ENCODE data around the gene C2CD2. TPM values are rescaled to one million over a fixed set of nuclear protein-coding genes. Genes with fewer than 3 reads are reported as not detected.
"Not testable (repeated sequence)": the region's sequence is repeated elsewhere in the genome, so short reads cannot be mapped to it uniquely, and the experiment has no call there.

C2CD2 gene
- total and polyA plus RNA-seq, 8 donors: 18.3 to 24.1 (median 19.6) TPM

DNA sequence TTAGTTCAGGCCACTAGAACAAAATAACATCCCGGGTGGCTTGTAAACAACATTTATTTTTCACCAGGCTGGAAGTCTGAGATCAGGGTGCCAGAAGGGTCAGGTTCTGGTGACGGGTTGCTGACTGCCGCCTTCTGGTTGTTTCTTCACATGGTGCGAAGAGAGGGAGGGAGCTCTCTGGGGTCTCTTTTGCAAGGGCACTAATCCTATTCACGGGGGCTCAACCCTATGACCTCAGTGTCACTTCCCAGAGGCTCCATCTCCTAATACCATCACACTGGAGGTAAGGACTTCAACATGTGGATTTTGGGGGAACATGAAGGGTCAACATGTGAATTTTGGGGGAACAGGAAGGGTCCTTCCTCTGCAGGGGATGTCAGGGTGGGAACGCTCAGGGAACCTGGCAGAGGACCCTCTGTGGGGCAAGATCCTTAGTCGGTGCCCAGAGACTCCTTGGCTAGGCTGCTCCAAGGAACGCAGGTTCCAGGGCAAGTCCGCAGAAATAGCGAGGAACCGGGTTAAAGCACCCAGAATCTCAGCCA lies 8.7 kb upstream of the C2CD2 start:
- ATAC-seq (no peak), DNase-seq (no peak)
- H3K4me1 ChIP-seq: peaks cover 0 to 8% of the 10 kb centered on the region in 2 donors
- intact Hi-C loops (cut with DNase I): no loop called here
- TF ChIP-seq, protein P1, sequence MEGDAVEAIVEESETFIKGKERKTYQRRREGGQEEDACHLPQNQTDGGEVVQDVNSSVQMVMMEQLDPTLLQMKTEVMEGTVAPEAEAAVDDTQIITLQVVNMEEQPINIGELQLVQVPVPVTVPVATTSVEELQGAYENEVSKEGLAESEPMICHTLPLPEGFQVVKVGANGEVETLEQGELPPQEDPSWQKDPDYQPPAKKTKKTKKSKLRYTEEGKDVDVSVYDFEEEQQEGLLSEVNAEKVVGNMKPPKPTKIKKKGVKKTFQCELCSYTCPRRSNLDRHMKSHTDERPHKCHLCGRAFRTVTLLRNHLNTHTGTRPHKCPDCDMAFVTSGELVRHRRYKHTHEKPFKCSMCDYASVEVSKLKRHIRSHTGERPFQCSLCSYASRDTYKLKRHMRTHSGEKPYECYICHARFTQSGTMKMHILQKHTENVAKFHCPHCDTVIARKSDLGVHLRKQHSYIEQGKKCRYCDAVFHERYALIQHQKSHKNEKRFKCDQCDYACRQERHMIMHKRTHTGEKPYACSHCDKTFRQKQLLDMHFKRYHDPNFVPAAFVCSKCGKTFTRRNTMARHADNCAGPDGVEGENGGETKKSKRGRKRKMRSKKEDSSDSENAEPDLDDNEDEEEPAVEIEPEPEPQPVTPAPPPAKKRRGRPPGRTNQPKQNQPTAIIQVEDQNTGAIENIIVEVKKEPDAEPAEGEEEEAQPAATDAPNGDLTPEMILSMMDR (IDR thresholded peaks at IDR 0.05): no peak
- no peak overlapping the region for H3K27ac ChIP-seq
- no peak overlapping the region for H3K4me3 ChIP-seq
- H3K27me3 ChIP-seq: no peaks in the 10 kb centered on the region
- no peaks in the 10 kb centered on the region for H3K9me3 ChIP-seq
- H3K36me3 ChIP-seq: no peaks in the 10 kb centered on the region

DNA sequence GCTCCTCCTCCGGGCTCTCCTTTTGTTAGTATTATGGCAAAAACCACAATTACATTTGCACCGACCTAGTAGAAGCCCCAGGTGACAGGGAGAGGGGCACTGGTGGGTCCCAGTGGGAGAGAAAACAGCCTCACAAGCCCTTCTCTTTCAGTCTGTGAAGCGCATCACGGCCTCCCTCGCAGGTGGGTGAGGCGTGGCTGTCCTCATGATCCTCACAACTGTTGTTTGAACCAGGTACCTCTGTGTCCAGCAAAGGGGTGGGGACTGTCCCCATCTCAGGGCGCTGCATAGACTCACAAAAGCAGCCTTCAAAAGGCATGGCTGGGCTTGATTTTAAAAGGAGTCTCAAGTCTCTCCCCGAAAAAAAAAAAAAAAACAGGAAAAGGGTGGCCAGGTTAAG lies 7.9 kb upstream of the C2CD2 start:
- intact Hi-C loops (cut with DNase I): no loop called here
- TF ChIP-seq, protein P1 (IDR thresholded peaks at IDR 0.05): no peak
- no peaks in the 10 kb centered on the region for H3K27me3 ChIP-seq
- no peak overlapping the region for H3K4me3 ChIP-seq
- no peak overlapping the region for H3K27ac ChIP-seq
- peaks cover 0 to 13% of the 10 kb centered on the region in 2 donors for H3K4me1 ChIP-seq
- H3K9me3 ChIP-seq: no peaks in the 10 kb centered on the region
- H3K36me3 ChIP-seq: no peaks in the 10 kb centered on the region
- ATAC-seq: no peak
- no peak for DNase-seq

DNA sequence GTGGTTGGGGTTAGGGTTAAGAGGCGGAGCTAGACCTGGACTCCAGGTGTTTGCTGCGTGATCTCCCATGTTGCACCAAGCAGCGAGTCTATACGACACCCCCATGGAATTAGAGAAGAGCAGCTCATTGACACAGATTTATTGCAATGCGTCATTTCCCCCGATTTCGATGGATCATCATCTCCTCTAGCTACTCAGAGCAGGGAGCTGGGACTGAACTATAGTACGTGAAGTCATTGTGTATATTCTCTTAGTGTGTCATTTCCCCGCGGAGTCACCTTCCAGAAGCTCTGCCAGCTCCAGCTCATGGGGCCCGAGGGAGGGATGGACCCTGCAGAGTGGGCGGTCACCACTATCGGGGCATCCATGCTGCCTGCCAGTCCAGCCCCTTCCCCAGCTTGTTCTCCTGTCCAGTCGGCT lies 7.5 kb upstream of the C2CD2 start:
- intact Hi-C loops (cut with DNase I): no loop called here
- Histone ChIP-seq H3K4me1 (peaks cover 0 to 13% of the 10 kb centered on the region in 2 donors), H3K27ac (no peak overlapping the region), H3K27me3 (no peaks in the 10 kb centered on the region), H3K4me3 (no peak overlapping the region), H3K36me3 (no peaks in the 10 kb centered on the region), H3K9me3 (no peaks in the 10 kb centered on the region)
- DNase-seq (no peak), ATAC-seq (no peak)
- TF ChIP-seq, protein P1 (IDR thresholded peaks at IDR 0.05): no peak

DNA sequence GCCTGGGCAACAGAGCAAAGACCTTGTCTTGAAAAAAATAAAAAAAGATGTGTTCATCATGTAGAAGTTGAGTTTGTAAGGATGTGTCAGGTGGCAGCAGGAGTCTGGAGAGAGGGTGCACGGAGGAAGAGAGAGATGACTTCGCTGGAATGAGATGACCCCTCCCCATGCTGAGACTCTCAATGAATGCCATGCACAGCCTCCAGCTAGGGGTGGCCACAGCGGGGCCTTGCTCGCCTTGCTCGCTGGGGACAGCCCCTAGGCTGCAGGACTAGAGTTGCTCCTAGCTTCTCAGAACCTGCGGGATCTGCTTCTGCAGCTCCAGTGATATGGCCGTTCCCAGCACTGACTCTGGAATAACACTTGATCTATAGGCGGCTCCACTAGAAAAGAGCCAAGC lies 6.6 kb upstream of the C2CD2 start:
- Histone ChIP-seq H3K4me3 (no peak overlapping the region), H3K36me3 (no peaks in the 10 kb centered on the region), H3K27ac (no peak overlapping the region), H3K4me1 (peaks cover 0 to 13% of the 10 kb centered on the region in 2 donors), H3K27me3 (no peaks in the 10 kb centered on the region), H3K9me3 (no peaks in the 10 kb centered on the region)
- TF ChIP-seq, protein P1 (IDR thresholded peaks at IDR 0.05): no peak
- no peak for DNase-seq
- ATAC-seq: no peak
- intact Hi-C loops (cut with DNase I): no loop called here

DNA sequence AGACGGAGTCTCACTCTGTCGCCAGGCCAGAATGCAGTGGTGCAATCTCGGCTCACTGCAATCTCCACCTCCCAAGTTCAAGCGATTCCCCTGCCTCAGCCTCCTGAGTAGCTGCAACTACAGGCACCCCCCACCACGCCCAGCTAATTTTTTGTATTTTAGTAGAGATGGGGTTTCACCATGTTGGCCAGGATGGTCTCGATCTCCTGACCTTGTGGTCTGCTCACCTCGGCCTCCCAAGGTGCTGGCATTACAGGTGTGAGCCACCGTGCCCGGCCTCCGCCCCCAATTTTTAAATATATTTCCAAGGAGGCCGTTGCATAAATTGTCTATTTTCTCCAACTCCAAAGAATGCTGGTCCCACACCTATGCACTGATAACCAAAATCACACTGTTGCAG lies 5.9 kb upstream of the C2CD2 start:
- intact Hi-C loops (cut with DNase I); H3K36me3 ChIP-seq; H3K4me3 ChIP-seq; DNase-seq; H3K27me3 ChIP-seq; ATAC-seq; H3K9me3 ChIP-seq; H3K27ac ChIP-seq: not testable (repeated sequence)
- H3K4me1 ChIP-seq: peaks cover 0 to 13% of the 10 kb centered on the region in 2 donors
